ENCODE results near the gene TLN1.

Gene TLN1

DNA sequence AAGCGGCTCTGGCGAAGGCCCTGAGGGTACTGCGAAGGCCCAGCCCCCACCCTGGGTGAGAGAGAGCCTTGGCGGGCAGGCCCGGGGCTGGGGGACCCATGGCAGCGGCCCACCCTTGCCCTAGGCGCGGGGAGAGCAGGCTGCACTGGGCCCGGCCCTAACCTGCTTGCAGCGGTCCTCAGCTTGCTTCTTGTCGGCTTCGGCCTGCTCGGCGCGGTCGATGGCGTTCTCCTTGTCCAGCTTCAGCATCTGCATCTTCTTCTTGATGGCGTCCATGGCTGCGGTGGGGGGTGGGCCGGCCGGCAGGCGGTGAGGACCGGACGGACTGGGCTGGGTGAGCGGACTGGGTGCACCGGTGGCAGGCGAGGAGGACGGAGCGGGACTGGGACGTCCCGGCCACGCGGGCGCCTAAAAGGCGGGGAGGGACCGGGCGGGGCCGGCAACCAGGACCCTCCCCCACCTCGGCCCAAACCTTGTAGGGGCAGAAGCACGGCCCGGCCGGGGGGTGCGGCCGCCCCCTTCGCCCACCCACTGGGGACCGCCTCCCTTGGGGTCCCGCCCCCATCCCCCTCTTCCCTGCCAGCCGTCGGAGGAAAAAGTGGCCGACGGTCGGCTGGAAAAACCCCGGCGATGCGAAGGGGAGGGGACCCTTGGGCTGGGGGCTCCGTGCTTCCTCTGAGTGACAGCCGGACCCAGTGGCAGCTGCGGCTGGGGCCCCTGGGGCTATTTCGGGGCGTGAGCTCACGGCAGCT is 42.3 kb downstream of the TLN1 start, which contains the start of gene TPM2:
TSS of gene TPM2 (minus strand) at position 384 of the 752 bp plus-strand sequence. CDS start at position 276, 108 bp downstream.
- Histone ChIP-seq H2AK5ac (ENCODE audit: low read depth, low read length) (peak within 1 kb of the TSS; percentile 76), H3K27ac (replicated peaks; ENCODE audit: low read length) (peak within 1 kb of the TSS; percentile 65)

DNA sequence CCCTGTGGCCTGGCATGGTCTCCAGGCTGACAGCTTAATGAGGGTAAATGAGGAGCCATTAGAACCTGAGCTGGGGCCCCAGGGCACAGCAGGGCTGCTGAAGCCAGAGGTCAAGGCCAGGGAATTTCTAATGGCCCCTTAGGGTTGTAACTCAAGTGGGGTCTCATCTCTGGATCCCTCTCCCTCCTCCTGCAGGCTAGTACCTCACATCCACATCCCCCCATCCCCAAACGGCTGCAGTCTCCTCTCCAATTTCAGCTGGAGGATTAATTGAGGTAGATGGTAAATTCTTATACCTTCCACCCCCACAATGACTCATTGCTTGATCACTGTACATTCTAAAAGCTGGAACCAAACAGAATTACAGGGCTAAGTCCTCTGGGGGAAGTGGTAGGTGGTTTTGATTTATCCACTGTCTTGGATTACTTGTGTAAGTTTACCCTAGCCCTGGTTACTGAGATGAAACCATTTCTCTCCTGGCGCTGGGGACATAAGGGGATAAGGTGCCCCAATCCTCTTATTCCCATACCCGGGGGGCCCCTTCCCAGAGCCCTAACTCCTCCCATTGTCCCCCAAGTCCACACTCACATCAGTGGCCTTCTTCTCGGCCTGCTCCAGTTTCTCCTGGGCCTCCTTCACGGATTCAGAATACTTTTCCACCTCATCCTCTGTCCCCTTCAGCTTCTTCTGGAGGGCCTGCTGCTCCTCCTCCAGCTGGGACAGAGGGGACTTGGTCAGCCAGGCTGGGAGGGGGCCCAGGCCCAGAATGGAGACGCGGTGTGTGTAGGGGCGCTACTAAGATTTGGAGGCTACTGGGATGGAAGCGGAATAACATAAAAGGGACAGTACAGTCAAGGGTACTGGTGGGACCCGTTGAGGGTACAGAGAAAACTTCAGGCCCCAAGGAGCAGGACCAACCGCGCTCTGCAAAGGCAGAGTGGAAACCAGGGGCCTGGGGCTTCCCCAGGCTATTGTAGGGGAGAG is 43.1 kb downstream of the TLN1 start:
- WGBS, 2 donors (ENCODE audit: extremely low coverage in 2 of 2, insufficient read length in 2 of 2, insufficient replicate concordance in 1 of 2) = no CpG with 5 or more reads among the region's 12 CpGs
- Histone ChIP-seq H3K27me3 (ENCODE audit: control insufficient read depth in 3 of 3, insufficient read depth in 3 of 3, low read depth in 1 of 3, low read length in 3 of 3) (no peaks in the 10 kb centered on the region), H3K14ac (ENCODE audit: low read length) (no peak overlapping the region), H3K23ac (ENCODE audit: low read depth, low read length, poor library complexity) (peak overlapping the region; percentile 4), H3K27ac (replicated peaks; ENCODE audit: low read length) (peak overlapping the region; percentile 65), H2BK15ac (ENCODE audit: low read length) (peak overlapping the region; percentile 35), H3K4me1 (ENCODE audit: control insufficient read depth in 2 of 2, insufficient read depth in 1 of 2, low read depth in 1 of 2, low read length in 2 of 2) (peaks cover 12 to 21% of the 10 kb centered on the region in 2 donors), H2BK12ac (ENCODE audit: low read length) (peak overlapping the region; percentile 79), H2AFZ (ENCODE audit: low read length) (peak overlapping the region; percentile 17), H3K36me3 (replicated peaks in 1 of 2; ENCODE audit: control insufficient read depth in 2 of 2, insufficient read depth in 2 of 2, low read length in 2 of 2) (peaks cover 12 to 18% of the 10 kb centered on the region in 2 donors), H4K8ac (ENCODE audit: low read depth, low read length) (no peak overlapping the region), H2BK5ac (ENCODE audit: low read length) (peak overlapping the region; percentile 91), H3K9ac (ENCODE audit: low read depth, low read length, poor library complexity) (peak overlapping the region; percentile 98), H2BK120ac (ENCODE audit: low read depth, low read length) (peak overlapping the region; percentile 75), H4K91ac (ENCODE audit: low read depth, low read length, poor library complexity) (no peak overlapping the region), H2AK5ac (ENCODE audit: low read depth, low read length) (peak overlapping the region; percentile 76), H3K9me3 (replicated peaks in 1 of 2; ENCODE audit: control insufficient read depth in 2 of 2, insufficient read depth in 1 of 2, low read depth in 1 of 2, low read length in 2 of 2) (no peaks in the 10 kb centered on the region), H3K4me2 (ENCODE audit: insufficient read depth, low read length, poor library complexity, severe bottlenecking) (peak overlapping the region; percentile 88), H3K18ac (ENCODE audit: low read length) (peak overlapping the region; percentile 99), H3K4ac (ENCODE audit: low read length) (no peak overlapping the region), H3K79me1 (ENCODE audit: low read depth, low read length) (peaks cover 6% of the 10 kb centered on the region), H3K4me3 (ENCODE audit: low read length in 2 of 2) (peak overlapping the region in 1 of 2 donors; percentile 86)
- DNase-seq (ENCODE audit: low spot score) = no peak

More for the DNA sequence above, 42.3 kb downstream of the TLN1 start, which contains the start of gene TPM2:
- Histone ChIP-seq H3K36me3 (replicated peaks in 1 of 2; ENCODE audit: control insufficient read depth in 2 of 2, insufficient read depth in 2 of 2, low read length in 2 of 2) (peaks cover 7 to 11% of the 10 kb centered on the region in 2 donors), H2BK12ac (ENCODE audit: low read length) (peak within 1 kb of the TSS; percentile 79), H3K9ac (ENCODE audit: low read depth, low read length, poor library complexity) (peak within 1 kb of the TSS; percentile 98), H3K4me1 (ENCODE audit: control insufficient read depth in 2 of 2, insufficient read depth in 1 of 2, low read depth in 1 of 2, low read length in 2 of 2) (peaks cover 12 to 21% of the 10 kb centered on the region in 2 donors), H3K4me2 (ENCODE audit: insufficient read depth, low read length, poor library complexity, severe bottlenecking) (peak within 1 kb of the TSS; percentile 88), H2BK15ac (ENCODE audit: low read length) (peak within 1 kb of the TSS; percentile 89), H3K4me3 (ENCODE audit: low read length in 2 of 2) (peak within 1 kb of the TSS; percentile 51 to 86), H2BK5ac (ENCODE audit: low read length) (peak within 1 kb of the TSS; percentile 91), H3K79me1 (ENCODE audit: low read depth, low read length) (peaks cover 6% of the 10 kb centered on the region), H4K91ac (ENCODE audit: low read depth, low read length, poor library complexity) (peak within 1 kb of the TSS; percentile 43), H3K18ac (ENCODE audit: low read length) (peak within 1 kb of the TSS; percentile 99), H3K27me3 (ENCODE audit: control insufficient read depth in 3 of 3, insufficient read depth in 3 of 3, low read depth in 1 of 3, low read length in 3 of 3) (no peaks in the 10 kb centered on the region), H4K8ac (ENCODE audit: low read depth, low read length) (peak within 1 kb of the TSS; percentile 77), H3K9me3 (replicated peaks in 1 of 2; ENCODE audit: control insufficient read depth in 2 of 2, insufficient read depth in 1 of 2, low read depth in 1 of 2, low read length in 2 of 2) (no peaks in the 10 kb centered on the region), H2BK120ac (ENCODE audit: low read depth, low read length) (peak within 1 kb of the TSS; percentile 96), H3K23ac (ENCODE audit: low read depth, low read length, poor library complexity) (peak within 1 kb of the TSS; percentile 99), H3K14ac (ENCODE audit: low read length) (peak within 1 kb of the TSS; percentile 99), H2AFZ (ENCODE audit: low read length) (peak within 1 kb of the TSS; percentile 99), H3K4ac (ENCODE audit: low read length) (peak within 1 kb of the TSS; percentile 100)
- no CpG with 5 or more reads among the region's 61 CpGs for WGBS, 2 donors (ENCODE audit: extremely low coverage in 2 of 2, insufficient read length in 2 of 2, insufficient replicate concordance in 1 of 2)
- DNase-seq (ENCODE audit: low spot score) = peak; percentile 58

DNA sequence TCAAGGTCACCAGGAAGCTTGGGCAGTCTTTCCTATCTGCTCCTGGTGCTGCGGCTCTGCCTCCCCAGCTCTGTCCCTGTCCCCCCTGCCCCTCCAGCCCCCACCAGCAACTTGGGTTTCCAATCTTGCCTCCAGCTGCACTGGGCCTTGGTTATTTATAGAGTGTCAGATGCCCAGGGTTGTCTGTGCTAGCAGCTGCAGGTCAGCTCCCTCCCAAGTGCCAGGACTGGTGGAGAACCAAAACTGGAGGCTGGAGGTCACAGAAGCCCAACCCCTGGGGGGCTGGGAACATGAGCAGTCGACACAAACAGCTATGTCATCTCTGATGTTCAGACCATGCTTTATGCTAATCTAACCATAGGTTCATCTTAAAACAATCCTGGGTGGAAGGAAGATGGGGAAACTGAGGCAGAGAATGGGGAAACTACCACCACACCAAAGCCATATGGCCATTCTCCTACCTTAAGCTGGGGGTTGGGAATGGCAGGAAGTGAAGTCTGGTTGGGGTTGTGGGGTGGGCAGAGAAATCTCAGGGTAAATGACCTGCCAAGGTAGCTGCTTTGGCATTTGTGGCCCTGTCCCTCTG is 43.9 kb downstream of the TLN1 start:
- Histone ChIP-seq H3K18ac (ENCODE audit: low read length) (no peak overlapping the region), H3K4me2 (ENCODE audit: insufficient read depth, low read length, poor library complexity, severe bottlenecking) (no peak overlapping the region), H2BK15ac (ENCODE audit: low read length) (no peak overlapping the region), H3K4me1 (ENCODE audit: control insufficient read depth in 2 of 2, insufficient read depth in 1 of 2, low read depth in 1 of 2, low read length in 2 of 2) (peaks cover 12 to 21% of the 10 kb centered on the region in 2 donors), H2AK5ac (ENCODE audit: low read depth, low read length) (no peak overlapping the region), H2BK120ac (ENCODE audit: low read depth, low read length) (no peak overlapping the region), H2BK12ac (ENCODE audit: low read length) (no peak overlapping the region), H3K36me3 (replicated peaks in 1 of 2; ENCODE audit: control insufficient read depth in 2 of 2, insufficient read depth in 2 of 2, low read length in 2 of 2) (peaks cover 15 to 24% of the 10 kb centered on the region in 2 donors), H2BK5ac (ENCODE audit: low read length) (no peak overlapping the region), H3K9ac (ENCODE audit: low read depth, low read length, poor library complexity) (no peak overlapping the region), H3K79me1 (ENCODE audit: low read depth, low read length) (peaks cover 6% of the 10 kb centered on the region), H3K27ac (replicated peaks; ENCODE audit: low read length) (no peak overlapping the region), H3K14ac (ENCODE audit: low read length) (no peak overlapping the region), H4K91ac (ENCODE audit: low read depth, low read length, poor library complexity) (no peak overlapping the region), H2AFZ (ENCODE audit: low read length) (no peak overlapping the region), H3K27me3 (ENCODE audit: control insufficient read depth in 3 of 3, insufficient read depth in 3 of 3, low read depth in 1 of 3, low read length in 3 of 3) (no peaks in the 10 kb centered on the region), H4K8ac (ENCODE audit: low read depth, low read length) (no peak overlapping the region), H3K23ac (ENCODE audit: low read depth, low read length, poor library complexity) (no peak overlapping the region), H3K4me3 (ENCODE audit: low read length in 2 of 2) (no peak overlapping the region), H3K9me3 (replicated peaks in 1 of 2; ENCODE audit: control insufficient read depth in 2 of 2, insufficient read depth in 1 of 2, low read depth in 1 of 2, low read length in 2 of 2) (no peaks in the 10 kb centered on the region), H3K4ac (ENCODE audit: low read length) (no peak overlapping the region)
- no CpG with 5 or more reads among the region's 2 CpGs for WGBS, 2 donors (ENCODE audit: extremely low coverage in 2 of 2, insufficient read length in 2 of 2, insufficient replicate concordance in 1 of 2)
- no peak for DNase-seq (ENCODE audit: low spot score)

Data from neuronal stem cell (in vitro differentiated cells).